ENCODE results near the gene TRAPPC8. TPM values are rescaled to one million over a fixed set of nuclear protein-coding genes. Genes with fewer than 3 reads are reported as not detected.

Gene TRAPPC8
- total and polyA plus RNA-seq, 2 of the 13 experiments (the other 11 are each of a cell fraction or from before 2014, with no cell fraction given): 34.6 to 50.8 TPM

GRCh38 chr18:31878358-31878757 is 64.6 kb downstream of the TRAPPC8 start:
- POLR2A ChIA-PET: no interaction called here
- Histone ChIP-seq H3K4me2 (ENCODE audit: low read depth, low read length) (no peak overlapping the region), H4K20me1 (ENCODE audit: insufficient read depth, low read length) (no peaks in the 10 kb centered on the region), H3K4me1 (ENCODE audit: insufficient read depth, low read length) (peaks cover 18% of the 10 kb centered on the region), H3K9me3 (ENCODE audit: low read length) (peaks cover 4% of the 10 kb centered on the region; the same call in 1 of the 2 replicates), H3K9ac (ENCODE audit: insufficient read depth, low read depth, low read length) (no peak overlapping the region), H2AFZ (ENCODE audit: low read length) (no peak overlapping the region), H3K4me3 (replicated peaks in 1 of 3; ENCODE audit: insufficient read depth in 1 of 3, low read depth in 2 of 3, low read length in 3 of 3) (no peak overlapping the region), H3K27me3 (ENCODE audit: control insufficient read depth in 1 of 2, insufficient read depth in 2 of 2, low read length in 2 of 2) (no peaks in the 10 kb centered on the region), H3K79me2 (ENCODE audit: insufficient read depth, low read length) (peaks cover 5% of the 10 kb centered on the region), H3K36me3 (replicated peaks in 1 of 2; ENCODE audit: control insufficient read depth in 1 of 2, insufficient read depth in 2 of 2, low read length in 2 of 2) (peaks cover 4 to 52% of the 10 kb centered on the region in 2 experiments; a peak in 4 of 5 replicates), H3K27ac (ENCODE audit: extremely low read length, insufficient read depth, low read length) (no peak overlapping the region)
- in situ Hi-C loops (cut with HindIII; ENCODE audit: extremely low pct_ligation_motif_present, low pct_unique_long_range_greater_than_20kb) (no loop called here), intact Hi-C loops (cut with micrococcal nuclease; ENCODE audit: unreplicated experiment) (no loop called here)
- DNase-seq (ENCODE audit: low spot score) (no peak), FAIRE-seq (no peak), ATAC-seq (no peak)
- CTCF ChIA-PET (ENCODE audit: low intra/inter-chr PET ratio, low total read pairs): no interaction called here
- 90% methylated on average over 4 of the region's 4 CpGs for WGBS (ENCODE audit: low lambda C conversion rate)
- TF ChIP-seq ZNF431 (CRISPR knock-in tag; IDR thresholded peaks at IDR 0.05; ENCODE audit: borderline replicate concordance, low read depth) (no peak), ZNF576 (CRISPR knock-in tag; IDR thresholded peaks at IDR 0.05) (no peak), KDM1A (CRISPR knock-in tag; IDR thresholded peaks at IDR 0.05) (no peak), KLF11 (CRISPR knock-in tag; IDR thresholded peaks at IDR 0.05) (no peak), PHF20 (CRISPR knock-in tag; IDR thresholded peaks at IDR 0.05) (no peak), HMGA1 (CRISPR knock-in tag; conservative IDR thresholded peaks at IDR 0.05) (no peak), PCBP1 (IDR thresholded peaks at IDR 0.05; ENCODE audit: borderline replicate concordance, low read depth, low read length) (no peak)
- no TSS peak for BruUV-seq (replicated peaks)

GRCh38 chr18:31877900-31878299 is 65.0 kb downstream of the TRAPPC8 start:
- Histone ChIP-seq H4K20me1 (ENCODE audit: insufficient read depth, low read length) (no peaks in the 10 kb centered on the region), H3K27me3 (ENCODE audit: control insufficient read depth in 1 of 2, insufficient read depth in 2 of 2, low read length in 2 of 2) (no peaks in the 10 kb centered on the region), H3K9me3 (ENCODE audit: low read length) (peaks cover 4% of the 10 kb centered on the region; the same call in 1 of the 2 replicates), H3K4me3 (replicated peaks in 1 of 3; ENCODE audit: insufficient read depth in 1 of 3, low read depth in 2 of 3, low read length in 3 of 3) (no peak overlapping the region), H2AFZ (ENCODE audit: low read length) (no peak overlapping the region), H3K36me3 (replicated peaks in 1 of 2; ENCODE audit: control insufficient read depth in 1 of 2, insufficient read depth in 2 of 2, low read length in 2 of 2) (peaks cover 4 to 53% of the 10 kb centered on the region in 2 experiments; a peak in 4 of 5 replicates), H3K27ac (ENCODE audit: extremely low read length, insufficient read depth, low read length) (no peak overlapping the region), H3K4me2 (ENCODE audit: low read depth, low read length) (no peak overlapping the region), H3K4me1 (ENCODE audit: insufficient read depth, low read length) (peaks cover 18% of the 10 kb centered on the region), H3K79me2 (ENCODE audit: insufficient read depth, low read length) (peaks cover 5% of the 10 kb centered on the region), H3K9ac (ENCODE audit: insufficient read depth, low read depth, low read length) (no peak overlapping the region)
- no TSS peak for BruUV-seq (replicated peaks)
- DNase-seq (ENCODE audit: low spot score): no peak
- ChIA-PET CTCF (ENCODE audit: low intra/inter-chr PET ratio, low total read pairs) (no interaction called here), POLR2A (no interaction called here)
- intact Hi-C loops (cut with micrococcal nuclease; ENCODE audit: unreplicated experiment) (no loop called here), in situ Hi-C loops (cut with HindIII; ENCODE audit: extremely low pct_ligation_motif_present, low pct_unique_long_range_greater_than_20kb) (no loop called here)
- 86% methylated on average over 5 of the region's 5 CpGs for WGBS (ENCODE audit: low lambda C conversion rate)
- no peak for FAIRE-seq
- ATAC-seq: no peak
- TF ChIP-seq ZNF10 (CRISPR knock-in tag; IDR thresholded peaks at IDR 0.05; ENCODE audit: borderline replicate concordance, low read depth) (no peak), RBM22 (optimal IDR thresholded peaks at IDR 0.05; ENCODE audit: low read length) (no peak), GMEB2 (CRISPR knock-in tag; IDR thresholded peaks at IDR 0.05; ENCODE audit: low read depth) (no peak), PAX8 (CRISPR knock-in tag; IDR thresholded peaks at IDR 0.05; ENCODE audit: borderline replicate concordance) (no peak), WIZ (CRISPR knock-in tag; IDR thresholded peaks at IDR 0.05) (no peak), MTERF4 (CRISPR knock-in tag; IDR thresholded peaks at IDR 0.05) (no peak)
